Vagina (tissue), 2 donors: ENCODE results near the gene SLC6A15.

Source experiments
- POLR2A ChIP-seq, 2 donors: fragments of 450-650 bp; IDR thresholded peaks; one replicate each; pipeline ENCODE4 v1.6.1; 2017; ENCODE audit warnings: antibody characterized with exemption in 2 of 2, mild to moderate bottlenecking in 2 of 2, moderate library complexity in 2 of 2
- TF ChIP-seq, protein P1 (sequence below), 3 experiments: fragments of 450-650 bp in 2 of 3; fragments of 200-600 bp in 1 of 3; sonication (generic) in 1 of 3; IDR thresholded peaks; one replicate each; pipeline ENCODE4 v1.5.1; 2017 to 2019; ENCODE audit warnings: antibody characterized with exemption in 3 of 3, mild to moderate bottlenecking in 2 of 3, moderate library complexity in 2 of 3

DNA sequence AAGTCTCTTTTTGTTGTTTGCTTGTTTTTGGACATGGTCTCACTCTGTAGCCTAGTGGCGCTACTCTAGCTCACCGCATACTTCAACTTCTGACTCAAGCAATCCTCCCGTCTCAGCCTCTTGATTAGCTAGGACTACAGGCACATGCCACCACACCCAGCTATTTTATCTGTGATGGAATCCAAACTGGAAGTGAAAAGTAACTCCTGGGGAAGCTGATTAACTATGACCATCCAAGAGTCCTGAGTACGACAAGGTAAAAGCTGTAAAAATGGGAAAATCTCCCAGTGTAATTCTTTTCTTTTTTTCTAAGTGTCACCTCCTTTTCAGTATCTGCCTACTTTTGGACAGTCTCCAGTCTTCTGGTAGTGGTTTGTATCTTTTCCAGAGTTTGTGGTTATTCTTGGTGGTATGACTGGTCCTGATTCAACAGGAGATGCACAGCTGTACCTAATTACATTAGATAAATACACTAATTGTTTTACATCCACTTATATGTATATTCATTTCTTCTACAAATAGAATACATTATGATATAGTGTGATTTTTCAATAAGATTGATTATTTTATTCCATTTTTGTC lies 97.8 kb downstream of the SLC6A15 start:
- TF ChIP-seq POLR2A (IDR thresholded peaks at IDR 0.05), result no peak
- TF ChIP-seq, protein P1, sequence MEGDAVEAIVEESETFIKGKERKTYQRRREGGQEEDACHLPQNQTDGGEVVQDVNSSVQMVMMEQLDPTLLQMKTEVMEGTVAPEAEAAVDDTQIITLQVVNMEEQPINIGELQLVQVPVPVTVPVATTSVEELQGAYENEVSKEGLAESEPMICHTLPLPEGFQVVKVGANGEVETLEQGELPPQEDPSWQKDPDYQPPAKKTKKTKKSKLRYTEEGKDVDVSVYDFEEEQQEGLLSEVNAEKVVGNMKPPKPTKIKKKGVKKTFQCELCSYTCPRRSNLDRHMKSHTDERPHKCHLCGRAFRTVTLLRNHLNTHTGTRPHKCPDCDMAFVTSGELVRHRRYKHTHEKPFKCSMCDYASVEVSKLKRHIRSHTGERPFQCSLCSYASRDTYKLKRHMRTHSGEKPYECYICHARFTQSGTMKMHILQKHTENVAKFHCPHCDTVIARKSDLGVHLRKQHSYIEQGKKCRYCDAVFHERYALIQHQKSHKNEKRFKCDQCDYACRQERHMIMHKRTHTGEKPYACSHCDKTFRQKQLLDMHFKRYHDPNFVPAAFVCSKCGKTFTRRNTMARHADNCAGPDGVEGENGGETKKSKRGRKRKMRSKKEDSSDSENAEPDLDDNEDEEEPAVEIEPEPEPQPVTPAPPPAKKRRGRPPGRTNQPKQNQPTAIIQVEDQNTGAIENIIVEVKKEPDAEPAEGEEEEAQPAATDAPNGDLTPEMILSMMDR (IDR thresholded peaks at IDR 0.05), result no peak
